Uterus (tissue), 2 donors: ENCODE data around the gene FABP7.

Source experiments
- POLR2A ChIP-seq, 2 donors: fragments of 450-650 bp; IDR thresholded peaks; one replicate each; pipeline ENCODE4 v1.6.1; 2016; ENCODE audit warnings: antibody characterized with exemption in 2 of 2, mild to moderate bottlenecking in 1 of 2, moderate library complexity in 1 of 2
- TF ChIP-seq, protein P1 (sequence below), 4 experiments: fragments of 200-600 bp in 2 of 4; fragments of 450-650 bp in 2 of 4; sonication (generic) in 2 of 4; IDR thresholded peaks; one replicate each; pipeline ENCODE4 v1.5.1; 2016 to 2019; ENCODE audit warnings: antibody characterized with exemption in 4 of 4, mild to moderate bottlenecking in 2 of 4, moderate library complexity in 1 of 4

DNA sequence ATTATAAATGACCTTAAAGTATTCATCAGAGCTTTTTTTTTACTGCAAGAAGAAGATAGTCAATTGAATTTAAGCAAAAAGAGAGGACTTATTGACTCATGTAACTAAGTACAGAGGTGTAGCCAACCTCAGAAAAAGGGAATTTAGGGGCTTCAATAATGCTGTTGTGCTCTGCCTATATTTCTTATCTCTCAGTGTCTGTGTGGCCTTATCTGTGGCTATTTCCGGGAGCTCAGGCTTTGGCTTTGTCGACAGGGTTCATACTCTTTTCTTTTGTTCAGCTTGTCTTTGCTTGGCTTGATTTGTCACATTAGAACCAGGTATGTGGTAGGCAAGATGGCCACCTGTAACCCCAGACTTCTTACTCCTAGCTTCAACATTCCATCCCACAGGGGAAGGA is 38.6 kb upstream of the FABP7 start:
- TF ChIP-seq, protein P1, sequence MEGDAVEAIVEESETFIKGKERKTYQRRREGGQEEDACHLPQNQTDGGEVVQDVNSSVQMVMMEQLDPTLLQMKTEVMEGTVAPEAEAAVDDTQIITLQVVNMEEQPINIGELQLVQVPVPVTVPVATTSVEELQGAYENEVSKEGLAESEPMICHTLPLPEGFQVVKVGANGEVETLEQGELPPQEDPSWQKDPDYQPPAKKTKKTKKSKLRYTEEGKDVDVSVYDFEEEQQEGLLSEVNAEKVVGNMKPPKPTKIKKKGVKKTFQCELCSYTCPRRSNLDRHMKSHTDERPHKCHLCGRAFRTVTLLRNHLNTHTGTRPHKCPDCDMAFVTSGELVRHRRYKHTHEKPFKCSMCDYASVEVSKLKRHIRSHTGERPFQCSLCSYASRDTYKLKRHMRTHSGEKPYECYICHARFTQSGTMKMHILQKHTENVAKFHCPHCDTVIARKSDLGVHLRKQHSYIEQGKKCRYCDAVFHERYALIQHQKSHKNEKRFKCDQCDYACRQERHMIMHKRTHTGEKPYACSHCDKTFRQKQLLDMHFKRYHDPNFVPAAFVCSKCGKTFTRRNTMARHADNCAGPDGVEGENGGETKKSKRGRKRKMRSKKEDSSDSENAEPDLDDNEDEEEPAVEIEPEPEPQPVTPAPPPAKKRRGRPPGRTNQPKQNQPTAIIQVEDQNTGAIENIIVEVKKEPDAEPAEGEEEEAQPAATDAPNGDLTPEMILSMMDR (IDR thresholded peaks at IDR 0.05) = no peak
- no peak for TF ChIP-seq POLR2A (IDR thresholded peaks at IDR 0.05)
